ENCODE data around the gene RAB17.

The RAB17 gene

DNA sequence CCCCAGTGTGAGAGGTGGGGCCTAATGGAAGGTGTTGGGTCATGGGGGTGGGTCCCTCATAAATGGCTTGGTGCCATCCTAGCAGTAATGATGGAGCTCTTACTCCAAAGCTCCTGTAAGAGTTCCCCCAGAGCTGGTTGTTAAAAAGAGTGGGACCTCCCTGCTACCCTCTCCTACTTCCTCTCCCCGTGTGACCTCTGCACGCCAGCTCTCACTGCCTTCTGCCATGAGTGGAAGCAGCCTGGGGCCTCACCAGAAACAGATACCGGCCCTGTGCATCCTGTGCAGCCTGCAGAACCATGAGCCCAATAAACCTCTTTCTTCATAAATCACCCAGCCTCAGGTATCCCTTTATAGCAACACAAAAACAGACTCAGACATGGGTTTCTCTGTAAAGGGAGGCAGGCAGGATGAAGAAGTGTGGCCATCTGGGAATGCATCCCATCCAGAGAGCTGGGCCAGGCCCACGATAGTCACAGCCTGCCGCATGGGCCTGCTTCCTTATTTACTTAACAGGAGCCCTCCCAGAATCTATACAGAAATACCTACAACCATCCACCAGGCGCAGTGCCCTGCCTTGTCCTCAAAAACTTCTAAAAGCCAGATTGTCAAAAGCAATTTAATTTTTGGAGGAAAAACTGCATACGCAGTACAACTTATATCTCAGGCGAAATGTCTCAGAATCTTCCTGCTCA lies 16.7 kb downstream of the RAB17 start:
- no peak overlapping the region for H3K4me3 ChIP-seq (ENCODE audit: low read depth in 1 of 2, low read length in 2 of 2)
- no peaks in the 10 kb centered on the region for H3K79me2 ChIP-seq (ENCODE audit: insufficient read depth, low read length)
- H3K36me3 ChIP-seq (ENCODE audit: insufficient read depth, low read length), result no peaks in the 10 kb centered on the region
- H4K20me1 ChIP-seq (ENCODE audit: insufficient read depth, low read length), result no peaks in the 10 kb centered on the region
- H2AFZ ChIP-seq (ENCODE audit: low read depth, low read length), result no peak overlapping the region
- no peak for DNase-seq
- ATAC-seq (ENCODE audit: insufficient read depth, low read depth), result no peak
- no peak overlapping the region for H3K9ac ChIP-seq (ENCODE audit: low read depth, low read length)
- H3K4me1 ChIP-seq (ENCODE audit: insufficient read depth, low read length), result no peaks in the 10 kb centered on the region
- no peaks in the 10 kb centered on the region for H3K27me3 ChIP-seq (ENCODE audit: insufficient read depth, low read length, poor library complexity)
- H3K27ac ChIP-seq (ENCODE audit: low read length), result no peak overlapping the region
- H3K9me3 ChIP-seq (ENCODE audit: insufficient read depth, low read length, severe bottlenecking), result no peaks in the 10 kb centered on the region
- TF ChIP-seq EZH2 (IDR thresholded peaks at IDR 0.05; ENCODE audit: borderline replicate concordance, low read depth, low read length, severe bottlenecking), result no peak
- TF ChIP-seq, protein P1, sequence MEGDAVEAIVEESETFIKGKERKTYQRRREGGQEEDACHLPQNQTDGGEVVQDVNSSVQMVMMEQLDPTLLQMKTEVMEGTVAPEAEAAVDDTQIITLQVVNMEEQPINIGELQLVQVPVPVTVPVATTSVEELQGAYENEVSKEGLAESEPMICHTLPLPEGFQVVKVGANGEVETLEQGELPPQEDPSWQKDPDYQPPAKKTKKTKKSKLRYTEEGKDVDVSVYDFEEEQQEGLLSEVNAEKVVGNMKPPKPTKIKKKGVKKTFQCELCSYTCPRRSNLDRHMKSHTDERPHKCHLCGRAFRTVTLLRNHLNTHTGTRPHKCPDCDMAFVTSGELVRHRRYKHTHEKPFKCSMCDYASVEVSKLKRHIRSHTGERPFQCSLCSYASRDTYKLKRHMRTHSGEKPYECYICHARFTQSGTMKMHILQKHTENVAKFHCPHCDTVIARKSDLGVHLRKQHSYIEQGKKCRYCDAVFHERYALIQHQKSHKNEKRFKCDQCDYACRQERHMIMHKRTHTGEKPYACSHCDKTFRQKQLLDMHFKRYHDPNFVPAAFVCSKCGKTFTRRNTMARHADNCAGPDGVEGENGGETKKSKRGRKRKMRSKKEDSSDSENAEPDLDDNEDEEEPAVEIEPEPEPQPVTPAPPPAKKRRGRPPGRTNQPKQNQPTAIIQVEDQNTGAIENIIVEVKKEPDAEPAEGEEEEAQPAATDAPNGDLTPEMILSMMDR (IDR thresholded peaks at IDR 0.05; ENCODE audit: borderline replicate concordance, extremely low read depth, low read length, poor library complexity, severe bottlenecking), result no peak
- no peak overlapping the region for H3K4me2 ChIP-seq (ENCODE audit: insufficient read depth, low read length)

DNA sequence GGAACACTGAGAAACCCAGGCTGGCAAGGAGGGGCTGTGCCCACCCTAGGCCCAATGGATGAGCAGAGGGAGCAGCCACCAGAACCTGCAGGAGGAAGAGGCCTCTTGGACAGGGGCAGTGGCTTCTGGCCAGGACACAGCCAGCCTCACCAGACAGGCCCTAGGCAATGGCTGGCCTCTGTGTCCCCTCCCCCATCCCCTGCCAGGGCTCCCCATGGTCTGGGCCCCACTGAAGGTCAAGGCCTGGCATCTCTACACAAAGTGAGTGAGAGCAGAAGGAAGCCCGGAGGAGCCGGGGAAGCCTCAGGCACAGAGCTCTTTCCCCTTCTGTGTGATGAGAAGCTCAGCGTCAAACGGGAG lies 17.8 kb downstream of the RAB17 start:
- Histone ChIP-seq H3K36me3 (ENCODE audit: insufficient read depth, low read length) (no peaks in the 10 kb centered on the region), H3K27ac (ENCODE audit: low read length) (no peak overlapping the region), H3K4me1 (ENCODE audit: insufficient read depth, low read length) (no peaks in the 10 kb centered on the region), H3K4me3 (ENCODE audit: low read depth in 1 of 2, low read length in 2 of 2) (no peak overlapping the region), H3K4me2 (ENCODE audit: insufficient read depth, low read length) (no peak overlapping the region), H4K20me1 (ENCODE audit: insufficient read depth, low read length) (no peaks in the 10 kb centered on the region), H2AFZ (ENCODE audit: low read depth, low read length) (no peak overlapping the region), H3K27me3 (ENCODE audit: insufficient read depth, low read length, poor library complexity) (no peaks in the 10 kb centered on the region), H3K79me2 (ENCODE audit: insufficient read depth, low read length) (no peaks in the 10 kb centered on the region), H3K9ac (ENCODE audit: low read depth, low read length) (no peak overlapping the region), H3K9me3 (ENCODE audit: insufficient read depth, low read length, severe bottlenecking) (no peaks in the 10 kb centered on the region)
- TF ChIP-seq EZH2 (IDR thresholded peaks at IDR 0.05; ENCODE audit: borderline replicate concordance, low read depth, low read length, severe bottlenecking), result no peak
- TF ChIP-seq, protein P1 (IDR thresholded peaks at IDR 0.05; ENCODE audit: borderline replicate concordance, extremely low read depth, low read length, poor library complexity, severe bottlenecking), result no peak
- no peak for ATAC-seq (ENCODE audit: insufficient read depth, low read depth)
- no peak for DNase-seq

DNA sequence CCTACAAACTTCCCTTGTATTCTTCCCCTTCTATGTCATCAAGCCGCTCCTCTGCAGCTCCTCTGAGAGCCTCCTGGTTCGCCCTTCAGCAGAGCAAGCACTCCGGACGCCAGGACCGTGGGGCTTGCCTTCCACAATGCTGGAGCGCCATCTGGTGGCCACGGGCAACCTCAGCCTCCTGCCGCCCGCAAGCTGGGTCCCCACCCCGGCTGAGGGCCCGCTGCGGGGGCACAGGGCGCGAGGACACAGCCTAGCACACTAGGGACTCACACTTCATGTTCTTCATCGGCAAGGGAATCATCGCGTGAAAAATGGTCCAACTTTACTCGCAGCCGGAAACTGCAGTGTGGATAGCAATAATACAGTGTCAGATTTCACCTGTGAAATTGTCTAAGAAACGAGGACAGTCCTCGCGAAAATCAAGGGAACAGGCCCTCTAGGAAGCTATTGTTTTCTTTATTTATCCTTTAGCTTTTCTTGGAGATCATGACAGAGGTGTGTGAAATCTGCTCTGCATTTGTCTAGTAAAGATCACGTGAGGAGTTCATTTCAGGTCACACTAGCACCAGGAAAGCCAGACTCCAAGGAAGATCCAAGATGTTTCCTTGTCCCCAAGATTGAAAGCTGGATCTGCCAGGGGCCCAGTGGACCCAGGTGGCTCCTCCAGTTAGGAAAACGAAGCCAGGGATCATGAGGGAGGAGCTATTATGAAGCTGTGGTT lies 18.4 kb downstream of the RAB17 start:
- H3K4me1 ChIP-seq (ENCODE audit: insufficient read depth, low read length), result no peaks in the 10 kb centered on the region
- H3K4me3 ChIP-seq (ENCODE audit: low read depth in 1 of 2, low read length in 2 of 2), result no peak overlapping the region
- no peaks in the 10 kb centered on the region for H3K9me3 ChIP-seq (ENCODE audit: insufficient read depth, low read length, severe bottlenecking)
- H2AFZ ChIP-seq (ENCODE audit: low read depth, low read length), result no peak overlapping the region
- no peaks in the 10 kb centered on the region for H3K36me3 ChIP-seq (ENCODE audit: insufficient read depth, low read length)
- ATAC-seq (ENCODE audit: insufficient read depth, low read depth), result peak; percentile 99
- TF ChIP-seq, protein P1 (IDR thresholded peaks at IDR 0.05; ENCODE audit: borderline replicate concordance, extremely low read depth, low read length, poor library complexity, severe bottlenecking), result peak; percentile 99
- TF ChIP-seq EZH2 (IDR thresholded peaks at IDR 0.05; ENCODE audit: borderline replicate concordance, low read depth, low read length, severe bottlenecking), result no peak
- no peaks in the 10 kb centered on the region for H3K27me3 ChIP-seq (ENCODE audit: insufficient read depth, low read length, poor library complexity)
- no peak overlapping the region for H3K27ac ChIP-seq (ENCODE audit: low read length)
- no peaks in the 10 kb centered on the region for H3K79me2 ChIP-seq (ENCODE audit: insufficient read depth, low read length)
- peak; percentile 76 for DNase-seq
- no peak overlapping the region for H3K9ac ChIP-seq (ENCODE audit: low read depth, low read length)
- no peak overlapping the region for H3K4me2 ChIP-seq (ENCODE audit: insufficient read depth, low read length)
- no peaks in the 10 kb centered on the region for H4K20me1 ChIP-seq (ENCODE audit: insufficient read depth, low read length)

Data from DND-41 (cell line).